Measurements from ENCODE around the gene RNF31. TPM values are rescaled to one million over a fixed set of nuclear protein-coding genes. Genes with fewer than 3 reads are reported as not detected.

The RNF31 gene
- total RNA-seq, 1 experiment from 2014 or later: 69.6 TPM

DNA sequence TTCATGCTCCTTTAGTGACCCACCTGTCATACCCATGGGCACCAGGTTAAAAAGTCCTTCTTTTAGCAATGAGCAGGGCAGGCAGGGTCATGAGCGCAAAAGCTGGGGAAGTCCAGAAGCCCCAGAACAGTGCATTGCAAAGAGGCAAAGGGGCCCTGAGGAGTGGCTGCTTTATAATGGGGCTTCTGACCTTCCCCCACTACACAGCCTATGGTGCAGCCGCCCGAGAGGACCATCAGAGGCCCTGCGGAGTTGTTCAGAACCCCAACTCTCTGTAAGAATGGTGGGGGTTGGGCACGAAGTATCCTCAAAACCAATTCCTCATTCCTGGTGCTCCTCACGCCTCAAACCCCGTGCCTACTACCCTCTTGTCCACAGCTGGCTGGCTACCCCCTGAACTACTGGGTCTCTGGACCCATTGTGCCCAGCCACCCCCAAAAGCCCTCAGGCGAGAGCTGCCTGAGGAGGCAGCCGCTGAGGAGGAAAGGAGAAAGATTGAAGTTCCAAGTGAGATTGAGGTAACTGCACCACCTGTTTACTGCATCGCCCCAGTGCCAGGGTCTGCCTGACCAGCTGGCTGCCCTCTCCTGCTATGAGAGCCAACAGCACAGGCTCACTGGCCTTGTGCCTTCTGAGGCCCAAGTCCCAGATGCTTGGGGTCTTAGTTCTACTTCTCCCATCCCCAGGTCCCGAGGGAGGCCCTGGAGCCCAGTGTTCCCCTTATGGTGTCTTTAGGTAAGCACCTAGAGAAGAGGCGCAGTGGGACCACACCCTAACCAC lies 31.3 kb downstream of the RNF31 start:
- intact Hi-C loops (cut with micrococcal nuclease): no loop called here
- no peak overlapping the region for H2AFZ ChIP-seq (ENCODE audit: low read length)
- ChIA-PET CTCF (no interaction called here), POLR2A (ENCODE audit: unreplicated experiment) (no interaction called here)
- no peaks in the 10 kb centered on the region for H3K4me1 ChIP-seq (ENCODE audit: insufficient read depth, low read length)
- TF ChIP-seq EZH2 (IDR thresholded peaks at IDR 0.05; ENCODE audit: low read length, unreplicated experiment): no peak
- no peak for TF ChIP-seq EZH2phosphoT487 (IDR thresholded peaks at IDR 0.05; ENCODE audit: borderline replicate concordance, low read length)
- TF ChIP-seq CTCF (conservative IDR thresholded peaks at IDR 0.05; ENCODE audit: low read depth, low read length): no peak
- no peak overlapping the region for H3K4me3 ChIP-seq (ENCODE audit: low read length)
- H3K27me3 ChIP-seq (ENCODE audit: low read length): no peaks in the 10 kb centered on the region
- H3F3A ChIP-seq (ENCODE audit: low read length, unreplicated experiment): no peaks in the 10 kb centered on the region
- H3K36me3 ChIP-seq (ENCODE audit: low read depth, low read length): peaks cover 27% of the 10 kb centered on the region; the same call in 1 of the 2 replicates
- H3K9ac ChIP-seq (ENCODE audit: low read length): no peak overlapping the region
- H4K20me1 ChIP-seq (ENCODE audit: low read length): no peaks in the 10 kb centered on the region
- no peak overlapping the region for H3K27ac ChIP-seq (ENCODE audit: low read length)
- no TSS peak for BruUV-seq (replicated peaks)
- no peaks in the 10 kb centered on the region for H3K9me2 ChIP-seq (replicated peaks; ENCODE audit: low read length)
- H3K4me2 ChIP-seq (ENCODE audit: low read length): no peak overlapping the region
- ATAC-seq (no peak), DNase-seq (no peak)
- no peaks in the 10 kb centered on the region for H3K79me2 ChIP-seq (ENCODE audit: low read length)
- H3K9me3 ChIP-seq (ENCODE audit: low read length): no peaks in the 10 kb centered on the region

DNA sequence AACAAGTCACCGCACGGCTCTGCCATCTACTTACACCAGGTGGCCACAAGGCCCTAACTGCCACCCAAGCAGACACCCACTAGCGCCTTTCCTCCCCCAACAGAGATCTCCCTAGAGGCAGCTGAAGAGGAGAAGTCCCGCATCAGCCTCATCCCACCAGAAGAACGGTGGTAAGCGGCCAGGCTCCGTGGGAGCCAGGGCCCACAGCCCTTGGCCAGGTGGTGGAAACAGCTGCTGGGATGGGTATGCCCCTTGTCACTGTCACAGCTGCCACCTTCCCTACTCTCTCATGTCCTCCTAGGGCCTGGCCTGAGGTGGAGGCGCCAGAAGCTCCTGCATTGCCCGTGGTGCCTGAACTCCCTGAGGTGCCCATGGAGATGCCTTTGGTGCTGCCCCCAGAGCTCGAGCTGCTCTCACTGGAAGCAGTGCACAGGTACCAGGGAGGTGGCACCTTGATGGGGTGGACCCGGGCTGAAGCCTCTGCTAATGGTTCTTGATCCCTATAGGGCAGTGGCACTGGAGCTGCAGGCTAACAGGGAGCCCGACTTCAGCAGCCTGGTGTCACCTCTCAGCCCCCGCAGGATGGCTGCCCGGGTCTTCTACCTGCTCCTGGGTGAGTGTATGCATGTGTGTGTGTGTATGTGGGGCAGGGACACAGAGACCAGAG lies 32.1 kb downstream of the RNF31 start:
- ChIA-PET CTCF (no interaction called here), POLR2A (ENCODE audit: unreplicated experiment) (no interaction called here)
- H3K4me1 ChIP-seq (ENCODE audit: insufficient read depth, low read length): no peaks in the 10 kb centered on the region
- H3K9ac ChIP-seq (ENCODE audit: low read length): no peak overlapping the region
- TF ChIP-seq EZH2 (IDR thresholded peaks at IDR 0.05; ENCODE audit: low read length, unreplicated experiment) (no peak), EZH2phosphoT487 (IDR thresholded peaks at IDR 0.05; ENCODE audit: borderline replicate concordance, low read length) (no peak), CTCF (conservative IDR thresholded peaks at IDR 0.05; ENCODE audit: low read depth, low read length) (no peak)
- H3K79me2 ChIP-seq (ENCODE audit: low read length): no peaks in the 10 kb centered on the region
- H3K27me3 ChIP-seq (ENCODE audit: low read length): no peaks in the 10 kb centered on the region
- DNase-seq (no peak), ATAC-seq (no peak)
- no peak overlapping the region for H3K27ac ChIP-seq (ENCODE audit: low read length)
- no peak overlapping the region for H3K4me3 ChIP-seq (ENCODE audit: low read length)
- no peaks in the 10 kb centered on the region for H3F3A ChIP-seq (ENCODE audit: low read length, unreplicated experiment)
- H3K9me3 ChIP-seq (ENCODE audit: low read length): no peaks in the 10 kb centered on the region
- H2AFZ ChIP-seq (ENCODE audit: low read length): no peak overlapping the region
- H3K9me2 ChIP-seq (replicated peaks; ENCODE audit: low read length): no peaks in the 10 kb centered on the region
- H3K36me3 ChIP-seq (ENCODE audit: low read depth, low read length): peaks cover 27% of the 10 kb centered on the region; the same call in 1 of the 2 replicates
- intact Hi-C loops (cut with micrococcal nuclease): no loop called here
- H4K20me1 ChIP-seq (ENCODE audit: low read length): no peaks in the 10 kb centered on the region
- no peak overlapping the region for H3K4me2 ChIP-seq (ENCODE audit: low read length)
- BruUV-seq (replicated peaks): no TSS peak
